ENCODE data around the gene CBLN3.
A peak's percentile ranks its signal among the peaks of the same experiment; 100 is the strongest.

The CBLN3 gene

DNA sequence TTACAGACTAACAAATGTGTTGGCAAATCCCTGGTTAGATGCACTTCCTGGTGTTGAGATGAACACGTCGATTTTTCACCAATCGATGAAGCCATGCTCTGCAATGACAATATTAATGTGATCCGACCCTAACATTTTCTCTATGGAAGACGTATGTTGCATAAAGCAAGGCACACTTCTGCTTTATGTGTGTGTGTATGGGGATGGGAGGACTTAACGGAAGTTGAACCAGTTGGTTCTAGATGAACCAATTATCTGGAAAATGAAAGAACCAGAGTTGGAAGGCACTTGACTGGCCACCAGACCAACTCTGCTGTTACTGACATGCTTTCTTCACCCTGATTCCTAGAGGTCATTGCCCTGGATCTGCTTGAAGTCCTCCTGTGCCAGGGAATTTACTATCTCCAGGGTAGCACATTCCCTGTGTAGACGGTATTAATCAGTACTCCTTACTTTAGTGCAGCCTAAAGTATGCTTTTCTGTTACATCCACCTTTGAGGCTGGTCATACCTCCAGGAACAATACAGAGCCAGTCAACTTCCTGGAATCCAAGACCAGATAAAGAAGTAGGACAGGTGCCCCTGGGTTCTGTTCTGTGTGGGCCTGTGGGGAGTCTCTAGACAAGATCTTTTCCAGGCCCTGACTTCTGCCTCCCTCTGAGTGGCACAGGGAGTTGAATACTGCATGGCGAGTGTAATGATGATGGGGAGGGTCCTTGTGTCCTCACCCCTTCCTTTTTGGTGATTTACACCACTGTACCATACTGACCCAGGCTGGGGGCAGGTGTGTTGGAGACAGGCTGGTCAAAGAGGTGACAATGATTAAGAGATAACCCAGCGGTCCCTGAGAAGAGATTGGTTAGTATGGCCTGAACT, 9.0 kb upstream of the CBLN3 start:
- no peak for DNase-seq

GRCh38 chr14:24437736-24438067, 8.2 kb upstream of the CBLN3 start:
- no peak for DNase-seq

DNA sequence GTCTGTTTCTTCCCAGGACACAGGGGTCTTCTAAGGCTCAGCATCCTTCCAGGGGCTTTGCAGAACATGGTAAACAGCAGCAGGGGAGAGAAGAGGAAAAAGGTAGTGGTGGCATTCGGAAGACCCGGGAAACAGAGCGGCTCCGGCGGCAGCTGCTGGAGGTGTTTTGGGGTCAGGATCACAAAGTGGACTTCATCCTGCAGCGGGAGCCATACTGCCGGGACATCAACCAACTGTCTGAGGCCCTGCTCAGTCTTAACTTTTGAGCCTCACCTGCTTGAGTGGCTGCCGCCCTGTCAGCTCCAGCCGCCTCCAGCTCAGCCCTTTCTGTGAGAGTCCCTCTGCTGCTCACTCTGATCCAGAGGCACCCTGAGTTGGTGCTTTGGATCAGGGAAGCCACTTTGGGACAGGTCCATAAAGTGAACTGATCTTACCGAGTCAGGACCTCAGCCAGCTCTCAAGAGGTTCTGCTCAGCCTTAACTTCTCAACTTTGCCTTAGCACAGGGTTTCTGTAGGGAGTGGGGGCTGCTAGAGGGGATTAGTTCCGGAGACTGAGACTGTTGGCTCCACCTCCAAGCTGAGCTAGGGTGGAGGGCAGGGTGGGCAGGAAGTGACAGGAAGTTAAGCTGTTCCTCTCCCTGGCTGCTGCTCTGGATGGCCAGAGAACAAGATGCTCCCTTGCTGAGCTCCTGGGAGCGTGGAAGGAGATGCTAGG, 7.7 kb upstream of the CBLN3 start:
- DNase-seq, result no peak

- DNase-seq, result no peak
These were observed 7.0 kb upstream of the CBLN3 start for GRCh38 chr14:24436355-24437019.

DNA sequence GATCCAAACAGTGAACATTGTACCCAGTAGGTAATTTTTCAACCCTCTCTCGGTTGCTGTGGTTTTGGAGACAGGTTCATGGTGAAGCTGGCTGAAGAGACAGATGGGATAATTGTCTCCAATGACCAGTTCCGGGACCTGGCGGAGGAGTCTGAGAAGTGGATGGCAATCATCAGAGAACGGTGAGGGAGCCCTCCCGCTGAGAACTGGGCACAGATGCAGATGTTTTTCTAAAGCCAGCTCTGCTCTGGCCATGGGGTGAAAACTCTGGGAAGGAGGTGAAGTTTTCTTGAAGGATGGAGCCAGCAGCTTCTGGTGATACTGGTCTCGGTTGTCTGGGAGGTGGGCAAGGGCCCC, 6.5 kb upstream of the CBLN3 start:
- DNase-seq, result no peak

- no peak for DNase-seq
These were observed 5.8 kb upstream of the CBLN3 start for GRCh38 chr14:24435192-24435810.

DNA sequence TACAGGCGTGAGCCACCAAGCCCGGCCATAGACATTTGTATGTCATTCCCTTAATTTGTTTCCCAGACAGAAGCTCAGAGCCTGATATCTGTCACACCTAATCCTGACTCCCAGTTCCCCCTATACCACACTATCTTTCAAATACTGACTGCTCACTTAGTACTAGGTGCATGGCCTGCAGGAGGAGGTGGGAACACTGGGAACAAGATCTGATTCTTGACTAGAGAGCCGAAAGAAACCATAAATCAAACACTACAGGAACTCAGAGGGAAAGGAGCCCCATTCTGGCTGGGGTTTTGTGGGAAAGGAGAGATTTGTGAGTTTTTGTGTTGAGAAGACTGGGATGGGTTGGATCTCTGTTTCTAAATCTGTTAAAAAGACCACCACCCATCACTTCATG, 5.2 kb upstream of the CBLN3 start:
- no peak for DNase-seq

DNA sequence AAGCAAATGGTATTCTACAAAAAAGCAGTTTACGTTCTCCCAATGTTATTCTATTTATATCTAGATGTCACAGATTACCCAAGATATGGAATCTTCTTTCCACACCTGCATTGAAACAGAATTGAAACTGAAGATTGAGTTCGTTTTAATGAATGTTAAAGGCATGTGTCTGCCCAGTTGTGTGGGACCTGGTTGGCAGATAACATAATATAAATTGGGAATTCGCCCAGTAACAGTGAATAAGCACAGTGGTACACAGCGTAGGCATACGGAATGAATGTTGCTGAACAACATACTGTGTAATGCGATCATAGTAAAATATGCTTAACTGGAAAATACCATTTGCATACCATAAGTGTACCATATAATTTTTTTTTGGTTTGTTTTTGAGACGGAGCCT, 4.6 kb upstream of the CBLN3 start:
- DNase-seq, result no peak

GRCh38 chr14:24432259-24433131, 3.0 kb upstream of the CBLN3 start:
- DNase-seq, result no peak

DNA sequence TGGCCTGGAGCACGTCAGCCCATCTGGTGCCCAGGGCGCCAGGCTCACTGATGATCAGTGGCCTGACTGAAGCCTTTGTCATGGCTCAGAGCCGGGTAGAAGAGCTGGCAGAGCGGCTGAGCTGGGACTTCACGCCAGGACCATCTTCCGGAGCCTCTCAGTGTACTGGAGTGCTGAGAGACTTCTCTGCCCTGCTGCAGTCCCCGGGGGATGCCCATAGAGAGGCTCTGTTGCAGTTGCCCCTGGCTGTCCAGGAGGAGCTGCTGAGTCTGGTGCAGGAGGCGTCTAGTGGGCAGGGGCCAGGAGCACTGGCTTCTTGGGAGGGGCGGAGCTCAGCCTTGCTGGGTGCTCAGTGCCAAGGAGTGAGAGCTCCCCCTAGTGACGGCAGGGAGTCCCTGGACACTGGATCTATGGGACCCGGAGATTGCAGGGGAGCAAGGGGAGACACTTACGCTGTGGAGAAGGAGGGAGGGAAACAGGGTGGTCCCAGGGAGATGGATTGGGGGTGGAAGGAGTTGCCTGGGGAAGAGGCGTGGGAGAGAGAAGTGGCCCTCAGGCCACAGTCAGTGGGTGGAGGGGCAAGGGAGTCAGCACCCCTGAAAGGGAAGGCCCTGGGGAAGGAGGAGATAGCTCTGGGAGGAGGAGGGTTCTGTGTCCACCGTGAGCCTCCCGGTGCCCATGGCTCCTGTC, 2.2 kb upstream of the CBLN3 start:
- peak; percentile 24 for DNase-seq

DNA sequence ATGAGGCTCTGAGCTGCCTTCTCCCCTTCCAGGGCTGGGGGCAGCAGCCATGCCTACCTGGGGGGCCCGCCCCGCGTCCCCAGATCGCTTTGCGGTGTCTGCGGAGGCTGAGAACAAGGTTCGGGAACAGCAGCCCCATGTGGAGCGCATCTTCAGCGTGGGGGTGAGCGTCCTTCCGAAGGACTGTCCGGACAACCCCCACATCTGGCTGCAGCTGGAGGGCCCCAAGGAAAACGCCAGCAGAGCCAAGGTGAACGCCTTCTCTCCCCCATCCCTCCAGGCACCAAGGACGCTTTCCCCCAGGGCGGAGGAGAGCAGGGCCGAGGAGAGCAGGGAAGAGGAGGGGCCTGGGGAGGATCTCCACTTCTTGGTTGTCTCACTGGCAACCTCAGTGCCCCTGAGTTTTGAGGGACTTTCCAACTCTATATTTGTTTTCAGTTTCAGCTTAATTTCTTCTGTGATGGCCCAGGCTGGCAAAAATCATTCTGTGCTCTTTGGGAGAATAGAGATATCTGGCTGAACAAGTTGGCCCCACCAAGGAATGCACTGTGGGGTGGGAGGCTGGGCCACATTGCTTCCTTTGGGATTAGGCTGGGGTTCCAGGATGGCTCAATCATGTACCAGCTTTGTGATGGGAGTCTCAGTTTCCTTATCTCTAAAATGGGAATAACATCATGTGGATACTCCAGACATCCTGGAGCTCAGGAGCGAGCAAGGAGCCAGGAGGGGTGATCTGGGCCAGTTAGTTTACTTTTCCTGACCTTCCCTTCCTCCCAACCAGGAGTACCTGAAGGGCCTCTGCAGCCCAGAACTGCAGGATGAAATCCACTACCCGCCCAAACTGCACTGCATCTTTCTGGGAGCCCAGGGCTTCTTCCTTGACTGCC, 1.5 kb upstream of the CBLN3 start:
- DNase-seq, result no peak

DNA sequence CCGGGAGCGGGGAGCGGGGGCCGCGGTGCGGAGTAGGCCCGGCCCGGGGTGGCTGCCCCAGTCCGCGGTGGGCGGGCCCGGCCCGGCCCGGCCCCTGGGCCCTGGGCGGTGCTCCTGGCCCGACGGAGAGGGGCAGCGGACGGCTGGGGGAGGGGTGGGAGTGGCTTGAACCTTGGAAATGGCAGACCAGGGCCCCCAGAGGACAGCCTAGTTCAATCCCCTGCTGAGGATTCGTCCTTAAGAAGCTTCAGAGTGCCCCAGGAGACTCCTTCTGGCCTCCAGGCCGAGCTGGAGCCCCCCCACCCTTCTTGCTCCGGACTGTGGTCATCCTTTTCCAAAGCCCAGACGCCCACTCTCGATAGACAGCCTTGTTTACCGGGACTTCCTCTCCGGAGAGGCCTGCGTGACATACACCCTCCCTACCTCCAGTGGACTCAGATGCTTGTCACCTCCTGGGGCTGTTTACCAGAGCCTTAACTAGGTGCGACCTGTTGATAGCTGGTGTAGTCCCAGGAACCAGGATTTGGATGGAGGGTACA, 744 bp upstream of the CBLN3 start:
- peak; percentile 56 for DNase-seq

DNA sequence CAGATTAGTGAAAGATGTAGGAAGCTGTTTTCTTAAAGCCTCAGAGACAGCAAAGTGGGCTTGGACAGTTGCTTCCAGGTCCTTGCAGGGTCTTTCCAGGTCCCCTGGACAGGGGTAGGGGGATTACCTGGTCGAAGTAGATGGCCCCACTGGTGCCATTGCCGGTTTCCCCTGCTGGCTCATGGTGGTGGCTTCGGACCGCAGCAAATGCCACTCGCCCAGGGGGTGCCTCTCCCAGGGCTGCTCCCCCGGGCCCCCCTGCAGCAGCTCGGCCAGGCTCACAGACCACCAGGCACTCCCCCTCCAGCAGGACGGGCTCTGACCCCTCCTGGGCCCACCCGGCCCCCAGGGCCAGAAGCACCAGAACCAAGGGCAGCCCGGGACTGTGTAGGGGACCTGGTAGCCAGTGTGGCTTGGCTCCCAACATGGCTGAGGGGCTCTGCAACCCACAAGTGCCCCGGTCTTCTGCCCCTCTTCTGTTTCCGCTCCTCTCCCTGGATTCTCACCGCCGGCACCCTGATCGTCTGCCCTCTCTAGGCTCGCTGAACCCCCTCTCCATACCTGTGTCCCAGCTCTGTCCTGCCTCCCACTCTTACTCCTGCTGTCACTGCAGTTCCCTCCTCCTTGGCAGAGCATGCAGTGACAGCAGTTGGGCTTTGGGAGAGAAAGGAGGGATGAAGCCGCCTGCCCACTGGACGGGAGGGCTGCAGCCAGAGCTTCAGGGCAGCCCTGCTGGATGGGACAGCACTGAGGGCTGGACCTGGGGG, 657 bp downstream of the CBLN3 start:
- no peak for DNase-seq

- DNase-seq, result no peak
These were observed 1.6 kb downstream of the CBLN3 start for GRCh38 chr14:24427537-24428508.

GRCh38 chr14:24426912-24427536, 2.4 kb downstream of the CBLN3 start:
- DNase-seq, result no peak

DNA sequence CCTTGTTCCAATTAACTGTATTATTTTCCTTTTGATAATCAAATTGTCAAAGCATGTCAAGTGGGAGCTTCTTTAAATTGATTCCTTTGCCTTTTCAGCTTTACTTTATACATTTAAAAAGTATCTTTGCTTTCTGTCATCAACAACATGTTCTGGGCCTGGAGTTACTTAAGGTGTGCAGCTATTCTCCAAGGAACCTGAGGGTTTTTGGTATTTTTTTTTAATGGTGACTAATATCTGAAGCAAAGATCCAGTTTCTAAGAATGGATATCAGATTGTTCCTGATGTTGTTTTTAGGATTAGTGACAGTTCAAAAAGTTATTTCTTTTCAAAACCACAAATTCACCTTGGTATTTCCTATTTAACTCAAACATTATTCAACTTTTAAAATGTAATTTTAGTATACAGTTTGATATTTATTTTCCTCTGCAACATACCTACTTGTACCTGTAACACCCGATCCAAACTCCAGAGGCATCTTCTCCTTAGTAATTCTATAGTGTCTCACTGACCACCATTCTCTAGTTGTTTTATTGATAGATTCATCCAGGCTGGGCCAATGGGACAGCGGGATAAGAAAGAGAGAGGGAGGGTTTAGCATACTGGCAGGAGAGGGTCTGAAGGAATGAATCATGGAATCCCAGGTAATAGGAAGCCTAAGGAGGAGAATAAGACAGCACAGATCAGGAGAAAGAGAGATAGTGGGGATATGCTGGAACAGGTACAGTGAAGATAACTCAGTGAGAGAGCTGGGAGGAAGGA, 3.1 kb downstream of the CBLN3 start:
- DNase-seq, result no peak

DNA sequence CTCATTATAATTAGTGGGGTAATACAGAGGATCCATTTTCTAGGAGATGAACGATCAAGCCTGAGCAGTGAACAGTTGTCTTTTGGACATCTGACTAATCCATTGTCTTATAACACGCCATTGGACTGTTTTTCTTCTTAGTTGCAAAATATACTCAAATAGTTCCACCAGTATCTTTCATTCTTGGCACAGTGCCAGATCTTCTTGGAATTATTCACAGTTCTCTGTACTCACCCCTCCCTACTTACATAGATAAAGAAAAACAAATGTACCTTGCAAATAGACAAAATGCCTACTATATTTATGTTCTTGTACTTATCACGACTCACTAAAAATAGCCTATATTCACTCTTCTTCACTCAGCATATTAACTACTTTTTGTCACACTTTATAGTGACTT, 3.8 kb downstream of the CBLN3 start:
- DNase-seq, result no peak
